GM12878 (cell line): ENCODE results near the gene TENT5A. TPM values are rescaled to one million over a fixed set of nuclear protein-coding genes. Genes with fewer than 3 reads are reported as not detected.

ENCODE experiments used
- ATAC-seq: fragments of 200-7000 bp; cut with Tn5 transposase; 3 replicates; pipeline ENCODE4 v1.9.1; 2020; ENCODE audit warnings: mild to moderate bottlenecking, moderate library complexity
- BruUV-seq: library from RNA; stranded (reverse); fragments of 400-500 nt; replicated peaks from 2 replicates; lab custom pipeline; 2021; lab: Mats Ljungman, UMichigan
- CTCF ChIA-PET: fragments of 300-600 bp; sonication (Branson Sonifier 250); formaldehyde crosslinking; extraction: SDS; loops from one replicate; lab custom pipeline; 2021; ENCODE audit warnings: inconsistent platforms; lab: Yijun Ruan, JAX
- POLR2A ChIA-PET: fragments of 350-600 bp; formaldehyde crosslinking; extraction: SDS; loops from one replicate; lab custom pipeline; 2021; ENCODE audit warnings: inconsistent platforms; lab: Charles Lee
- RAD21 ChIA-PET: fragments of 300-600 bp; sonication (Branson Sonifier 250); formaldehyde crosslinking; loops from one replicate; lab custom pipeline; 2023; ENCODE audit warnings: antibody characterized with exemption; ENCODE audit not compliant: unreplicated experiment; lab: Charles Lee
- SMC1A ChIA-PET: fragments of 300-600 bp; sonication (Branson Sonifier 250); formaldehyde crosslinking; loops from one replicate; lab custom pipeline; 2023; ENCODE audit not compliant: unreplicated experiment, uncharacterized antibody; lab: Charles Lee
- DNase-seq: peaks from one replicate; pipeline ENCODE4 v3.0.0-alpha.2; 2011; ENCODE audit warnings: low read depth, low spot score
- FAIRE-seq: peaks from 3 replicates; lab custom pipeline; 2011; peaks lifted over from hg19 to GRCh38; lab: Jason Lieb, UNC
- H2AFZ ChIP-seq: 2 replicates; pipeline ENCODE4 v1.6.0; 2011; ENCODE audit warnings: low read depth, low read length, control low read depth; ENCODE audit not compliant: control insufficient read depth
- H3K27ac ChIP-seq: 2 replicates; pipeline ENCODE4 v1.5.1; 2011; ENCODE audit warnings: control low read depth; ENCODE audit not compliant: control insufficient read depth, insufficient read depth
- H3K27me3 ChIP-seq, 2 experiments: replicated peaks in 1 of 2; 2 replicates each; pipeline versions ENCODE4 v1.6.0 to v1.6.1; 2011; ENCODE audit warnings: low read length in 1 of 2; ENCODE audit not compliant: control insufficient read depth in 2 of 2, insufficient read depth in 2 of 2
- H3K36me3 ChIP-seq, 2 experiments: 2 replicates each; pipeline ENCODE4 v1.5.1; 2011; ENCODE audit warnings: low read length in 1 of 2; ENCODE audit not compliant: control insufficient read depth in 2 of 2, insufficient read depth in 2 of 2
- H3K4me1 ChIP-seq: 2 replicates; pipeline ENCODE4 v1.6.1; 2011; ENCODE audit warnings: mild to moderate bottlenecking, low read length, moderate library complexity, mixed read lengths; ENCODE audit not compliant: control insufficient read depth, insufficient read depth
- H3K4me2 ChIP-seq: 2 replicates; pipeline ENCODE4 v1.6.0; 2011; ENCODE audit warnings: control low read depth; ENCODE audit not compliant: control insufficient read depth, insufficient read depth
- H3K4me3 ChIP-seq: fragments of 200-600 bp; sonication (generic); 2 replicates; pipeline ENCODE4 v1.5.1; 2016
- H3K79me2 ChIP-seq: 2 replicates; pipeline ENCODE4 v1.6.0; 2011; ENCODE audit warnings: low read length; ENCODE audit not compliant: control insufficient read depth, insufficient read depth
- H3K9ac ChIP-seq: 2 replicates; pipeline ENCODE4 v1.8.0; 2011; ENCODE audit warnings: low read length, control low read depth, mixed read lengths; ENCODE audit not compliant: control insufficient read depth, insufficient read depth
- H3K9me3 ChIP-seq: replicated peaks from 3 replicates; pipeline ENCODE4 v1.5.1; 2011; ENCODE audit warnings: mild to moderate bottlenecking, low read length; ENCODE audit not compliant: control insufficient read depth, insufficient read depth
- H4K20me1 ChIP-seq: 2 replicates; pipeline ENCODE4 v1.6.0; 2011; ENCODE audit not compliant: control insufficient read depth, insufficient read depth
- CHD1 ChIP-seq: IDR thresholded peaks from 2 replicates; pipeline ENCODE4 v1.6.1; 2012; ENCODE audit warnings: low read depth, low read length, improper control_type of control experiment
- FOXM1 ChIP-seq: IDR thresholded peaks from 2 replicates; pipeline ENCODE4 v1.6.1; 2012; ENCODE audit warnings: low read depth, mild to moderate bottlenecking, inconsistent platforms, low read length, moderate library complexity
- NR2C1 ChIP-seq: fragments of 450-650 bp; IDR thresholded peaks from 2 replicates; pipeline ENCODE4 v1.6.1; 2017; ENCODE audit warnings: antibody characterized with exemption, mild to moderate bottlenecking, moderate library complexity
- SRF ChIP-seq, 2 experiments: IDR thresholded peaks; 2 replicates each; pipeline ENCODE4 v1.6.1; 2011; ENCODE audit warnings: low read depth in 2 of 2, low read length in 2 of 2, mild to moderate bottlenecking in 1 of 2, moderate library complexity in 1 of 2
- TAF1 ChIP-seq: IDR thresholded peaks from 2 replicates; pipeline ENCODE4 v1.6.1; 2011; ENCODE audit warnings: mild to moderate bottlenecking, low read depth, low read length, borderline replicate concordance
- ZNF384 ChIP-seq: IDR thresholded peaks from 2 replicates; pipeline ENCODE4 v1.6.1; 2012; ENCODE audit warnings: low read depth, mild to moderate bottlenecking, low read length, improper control_type of control experiment, borderline replicate concordance
- whole genome bisulfite sequencing: methylation state at CpG from one replicate; pipeline ENCODE4 v1.1.6; 2016; ENCODE audit warnings: low lambda C conversion rate; ENCODE audit not compliant: insufficient replicate concordance, insufficient coverage; ENCODE audit errors: missing lambda C conversion rate; 5-methylcytosine and 5-hydroxymethylcytosine counted together
- in situ Hi-C: fragments of 300-500 bp; cut with MboI; formaldehyde crosslinking; loops from 9 replicates; pipeline ENCODE4 v1.14.3; 2018; ENCODE audit warnings: mixed read lengths
- intact Hi-C: fragments of 100-400 bp; cut with micrococcal nuclease; formaldehyde crosslinking; loops from one replicate; pipeline ENCODE4 v1.14.2; 2022; ENCODE audit not compliant: unreplicated experiment
- polyA plus RNA-seq, 11 experiments: library from polyadenylated mRNA; depleted of rRNA in 4 of 11; unstranded in 6 of 11; stranded (reverse) in 5 of 11; fragments of >200 nt; fragmentation: Nextera tagmentation in 4 of 11; fragmentation: Illumina TruSeq in 1 of 11; extraction: Ambion mirVana in 4 of 11; extraction: Trizol in 1 of 11; gene quantifications; 1 replicate in 1 of 11; 2 replicates in 10 of 11; pipeline versions ENCODE4 v1.2.1 to v1.2.3, GENCODE V29; 2011 to 2016; ENCODE audit warnings: inconsistent platforms in 2 of 11, missing spikeins in 2 of 11, low read depth in 1 of 11
- total RNA-seq, 4 experiments: library from RNA; depleted of rRNA in 3 of 4; stranded (reverse); fragments of >200 nt in 3 of 4; fragmentation: Illumina TruSeq in 1 of 4; extraction: Trizol in 1 of 4; gene quantifications; 2 replicates each; pipeline versions ENCODE4 v1.2.1 to v1.2.3, GENCODE V29; 2013 to 2021
- TF ChIP-seq, protein P1 (sequence below): IDR thresholded peaks from 2 replicates; pipeline ENCODE4 v1.6.1; 2012; ENCODE audit warnings: low read depth, low read length, improper control_type of control experiment
- TF ChIP-seq, protein P2 (sequence below): IDR thresholded peaks from 2 replicates; pipeline ENCODE4 v1.6.1; 2012; ENCODE audit warnings: mild to moderate bottlenecking, low read depth, low read length
- TF ChIP-seq, protein P3 (sequence below): IDR thresholded peaks from 2 replicates; pipeline ENCODE4 v1.6.1; 2012; ENCODE audit warnings: low read length, inconsistent platforms

TENT5A gene
- total and polyA plus RNA-seq, 10 of the 15 experiments (the other 5 are each of a cell fraction or from before 2014, with no cell fraction given) = 0.25 to 9.6 (median 0.48) TPM

- H3K36me3 ChIP-seq = no peaks in the 10 kb centered on the region
- no peaks in the 10 kb centered on the region for H4K20me1 ChIP-seq
- RAD21 ChIA-PET = no interaction called here
- 25% methylated on average over 2 of the region's 2 CpGs for WGBS
- SMC1A ChIA-PET = interaction anchor here (0.6 to 1.7 kb wide), 8 partner anchors 8 to 258 kb away, joined by 3 to 4 read pairs (median 3); no protein-coding TSS in a partner anchor
- POLR2A ChIA-PET = no interaction called here
- no peak overlapping the region for H2AFZ ChIP-seq
- no peaks in the 10 kb centered on the region for H3K27me3 ChIP-seq
- in situ Hi-C loops (no loop called here), intact Hi-C loops (no loop called here)
- no peak overlapping the region for H3K4me2 ChIP-seq
- H3K4me3 ChIP-seq = no peak overlapping the region
- no peaks in the 10 kb centered on the region for H3K79me2 ChIP-seq
- FAIRE-seq (no peak), DNase-seq (no peak), ATAC-seq (no peak)
- no peaks in the 10 kb centered on the region for H3K9me3 ChIP-seq
- no TSS peak for BruUV-seq
- no peaks in the 10 kb centered on the region for H3K4me1 ChIP-seq
- H3K27ac ChIP-seq = no peak overlapping the region
- TF ChIP-seq CHD1 (no peak), ZNF384 (no peak), FOXM1 (no peak)
- TF ChIP-seq, protein P1, sequence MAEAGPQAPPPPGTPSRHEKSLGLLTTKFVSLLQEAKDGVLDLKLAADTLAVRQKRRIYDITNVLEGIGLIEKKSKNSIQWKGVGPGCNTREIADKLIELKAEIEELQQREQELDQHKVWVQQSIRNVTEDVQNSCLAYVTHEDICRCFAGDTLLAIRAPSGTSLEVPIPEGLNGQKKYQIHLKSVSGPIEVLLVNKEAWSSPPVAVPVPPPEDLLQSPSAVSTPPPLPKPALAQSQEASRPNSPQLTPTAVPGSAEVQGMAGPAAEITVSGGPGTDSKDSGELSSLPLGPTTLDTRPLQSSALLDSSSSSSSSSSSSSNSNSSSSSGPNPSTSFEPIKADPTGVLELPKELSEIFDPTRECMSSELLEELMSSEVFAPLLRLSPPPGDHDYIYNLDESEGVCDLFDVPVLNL = no peak
- CTCF ChIA-PET = interaction anchor here (0.6 to 1.8 kb wide), 3 partner anchors 11 to 1886 kb away, joined by 3 to 4 read pairs (median 4); no protein-coding TSS in a partner anchor
- H3K9ac ChIP-seq = no peak overlapping the region
These were observed 22.1 kb upstream of the TENT5A start for GRCh38 chr6:81774542-81774941.

DNA sequence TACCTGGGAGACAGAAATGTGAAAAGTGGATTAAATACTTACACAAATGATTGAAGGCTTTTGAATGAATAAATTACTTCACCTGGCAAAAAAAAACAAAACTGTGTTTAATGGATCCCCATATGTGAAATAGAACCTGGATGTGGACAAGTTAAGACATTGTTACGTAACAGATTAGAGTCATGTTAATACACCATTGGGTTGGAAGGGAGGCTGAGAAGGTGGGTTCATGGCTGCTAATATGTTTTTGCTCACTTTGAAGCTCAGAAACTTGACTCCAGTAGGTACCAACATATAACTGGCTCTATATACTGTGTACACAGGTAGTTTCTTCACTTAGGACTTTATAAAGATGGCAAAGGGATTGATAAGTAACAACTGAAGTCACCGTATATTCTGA is 21.4 kb upstream of the TENT5A start:
- 95% methylated on average over 2 of the region's 2 CpGs for WGBS
- intact Hi-C loops (no loop called here), in situ Hi-C loops (no loop called here)
- ChIA-PET CTCF (interaction anchor here (0.6 to 1.8 kb wide), 5 partner anchors 11 to 497 kb away, joined by 3 to 4 read pairs (median 3); no protein-coding TSS in a partner anchor), SMC1A (interaction anchor here (1.0 to 1.7 kb wide), 3 partner anchors 11 to 257 kb away, joined by 3 to 4 read pairs (median 3); no protein-coding TSS in a partner anchor), POLR2A (no interaction called here), RAD21 (interaction anchor here (0.8 kb wide), 1 partner anchor 21 kb away, joined by 3 read pairs; the partner anchor contains the start of gene TENT5A)
- Histone ChIP-seq H3K4me3 (no peak overlapping the region), H3K4me1 (no peaks in the 10 kb centered on the region), H3K36me3 (no peaks in the 10 kb centered on the region), H3K9me3 (no peaks in the 10 kb centered on the region), H3K27ac (no peak overlapping the region), H4K20me1 (no peaks in the 10 kb centered on the region), H2AFZ (no peak overlapping the region), H3K4me2 (no peak overlapping the region), H3K79me2 (no peaks in the 10 kb centered on the region), H3K9ac (no peak overlapping the region), H3K27me3 (no peaks in the 10 kb centered on the region)
- TF ChIP-seq, protein P2, sequence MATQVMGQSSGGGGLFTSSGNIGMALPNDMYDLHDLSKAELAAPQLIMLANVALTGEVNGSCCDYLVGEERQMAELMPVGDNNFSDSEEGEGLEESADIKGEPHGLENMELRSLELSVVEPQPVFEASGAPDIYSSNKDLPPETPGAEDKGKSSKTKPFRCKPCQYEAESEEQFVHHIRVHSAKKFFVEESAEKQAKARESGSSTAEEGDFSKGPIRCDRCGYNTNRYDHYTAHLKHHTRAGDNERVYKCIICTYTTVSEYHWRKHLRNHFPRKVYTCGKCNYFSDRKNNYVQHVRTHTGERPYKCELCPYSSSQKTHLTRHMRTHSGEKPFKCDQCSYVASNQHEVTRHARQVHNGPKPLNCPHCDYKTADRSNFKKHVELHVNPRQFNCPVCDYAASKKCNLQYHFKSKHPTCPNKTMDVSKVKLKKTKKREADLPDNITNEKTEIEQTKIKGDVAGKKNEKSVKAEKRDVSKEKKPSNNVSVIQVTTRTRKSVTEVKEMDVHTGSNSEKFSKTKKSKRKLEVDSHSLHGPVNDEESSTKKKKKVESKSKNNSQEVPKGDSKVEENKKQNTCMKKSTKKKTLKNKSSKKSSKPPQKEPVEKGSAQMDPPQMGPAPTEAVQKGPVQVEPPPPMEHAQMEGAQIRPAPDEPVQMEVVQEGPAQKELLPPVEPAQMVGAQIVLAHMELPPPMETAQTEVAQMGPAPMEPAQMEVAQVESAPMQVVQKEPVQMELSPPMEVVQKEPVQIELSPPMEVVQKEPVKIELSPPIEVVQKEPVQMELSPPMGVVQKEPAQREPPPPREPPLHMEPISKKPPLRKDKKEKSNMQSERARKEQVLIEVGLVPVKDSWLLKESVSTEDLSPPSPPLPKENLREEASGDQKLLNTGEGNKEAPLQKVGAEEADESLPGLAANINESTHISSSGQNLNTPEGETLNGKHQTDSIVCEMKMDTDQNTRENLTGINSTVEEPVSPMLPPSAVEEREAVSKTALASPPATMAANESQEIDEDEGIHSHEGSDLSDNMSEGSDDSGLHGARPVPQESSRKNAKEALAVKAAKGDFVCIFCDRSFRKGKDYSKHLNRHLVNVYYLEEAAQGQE = no peak
- no peak for TF ChIP-seq NR2C1
- TF ChIP-seq, protein P3, sequence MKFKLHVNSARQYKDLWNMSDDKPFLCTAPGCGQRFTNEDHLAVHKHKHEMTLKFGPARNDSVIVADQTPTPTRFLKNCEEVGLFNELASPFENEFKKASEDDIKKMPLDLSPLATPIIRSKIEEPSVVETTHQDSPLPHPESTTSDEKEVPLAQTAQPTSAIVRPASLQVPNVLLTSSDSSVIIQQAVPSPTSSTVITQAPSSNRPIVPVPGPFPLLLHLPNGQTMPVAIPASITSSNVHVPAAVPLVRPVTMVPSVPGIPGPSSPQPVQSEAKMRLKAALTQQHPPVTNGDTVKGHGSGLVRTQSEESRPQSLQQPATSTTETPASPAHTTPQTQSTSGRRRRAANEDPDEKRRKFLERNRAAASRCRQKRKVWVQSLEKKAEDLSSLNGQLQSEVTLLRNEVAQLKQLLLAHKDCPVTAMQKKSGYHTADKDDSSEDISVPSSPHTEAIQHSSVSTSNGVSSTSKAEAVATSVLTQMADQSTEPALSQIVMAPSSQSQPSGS = no peak
- TF ChIP-seq TAF1 = no peak
- no peak for TF ChIP-seq SRF (IDR thresholded peaks at IDR 0.05; ENCODE audit: low read depth in 2 of 2, low read length in 2 of 2)
- BruUV-seq = no TSS peak
- FAIRE-seq (no peak), ATAC-seq (no peak), DNase-seq (no peak)
